AG10803 (cell line): ENCODE results near the gene CDCA8.

ENCODE experiments used
- DNase-seq: peaks from one replicate; pipeline ENCODE4 v3.0.0; 2010; ENCODE audit warnings: low read depth
- H3K4me3 ChIP-seq: 2 replicates; pipeline ENCODE4 v1.5.1; 2011; ENCODE audit warnings: mild to moderate bottlenecking, low read length, control low read depth
- CTCF ChIP-seq: conservative IDR thresholded peaks from 2 replicates; pipeline ENCODE4 v1.5.1; 2011; ENCODE audit warnings: mild to moderate bottlenecking, low read length, control low read depth, inconsistent platforms

The CDCA8 gene

GRCh38 chr1:37714226-37714625 is 21.9 kb downstream of the CDCA8 start:
- H3K4me3 ChIP-seq = no peak overlapping the region
- no peak for DNase-seq
- TF ChIP-seq CTCF = no peak

GRCh38 chr1:37714689-37715088 is 22.4 kb downstream of the CDCA8 start:
- no peak for TF ChIP-seq CTCF
- H3K4me3 ChIP-seq = no peak overlapping the region
- DNase-seq = no peak

- DNase-seq = no peak
- no peak for TF ChIP-seq CTCF
- no peak overlapping the region for H3K4me3 ChIP-seq
These were observed 24.0 kb downstream of the CDCA8 start for GRCh38 chr1:37716321-37716720.

GRCh38 chr1:37717631-37718030 is 25.3 kb downstream of the CDCA8 start:
- DNase-seq = no peak
- TF ChIP-seq CTCF = no peak
- no peak overlapping the region for H3K4me3 ChIP-seq

GRCh38 chr1:37718181-37718900 is 26.0 kb downstream of the CDCA8 start:
- TF ChIP-seq CTCF = no peak
- H3K4me3 ChIP-seq = no peak overlapping the region
- DNase-seq = no peak

GRCh38 chr1:37718901-37719571 is 26.7 kb downstream of the CDCA8 start:
- no peak for DNase-seq
- TF ChIP-seq CTCF = no peak
- no peak overlapping the region for H3K4me3 ChIP-seq
